HG03108 (cell line): ENCODE results near the gene ATXN7L1.
"Not testable (repeated sequence)": the region's sequence is repeated elsewhere in the genome, so short reads cannot be mapped to it uniquely, and the experiment has no call there.

Experiments used
- ATAC-seq: cut with Tn5 transposase; IDR thresholded peaks from one replicate; pipeline ENCODE4 v1.9.1; 2021; ENCODE audit warnings: moderate library complexity; ENCODE audit not compliant: unreplicated experiment

The ATXN7L1 gene

GRCh38 chr7:105860793-105861192, 15.6 kb downstream of the ATXN7L1 start:
- ATAC-seq = no peak

DNA sequence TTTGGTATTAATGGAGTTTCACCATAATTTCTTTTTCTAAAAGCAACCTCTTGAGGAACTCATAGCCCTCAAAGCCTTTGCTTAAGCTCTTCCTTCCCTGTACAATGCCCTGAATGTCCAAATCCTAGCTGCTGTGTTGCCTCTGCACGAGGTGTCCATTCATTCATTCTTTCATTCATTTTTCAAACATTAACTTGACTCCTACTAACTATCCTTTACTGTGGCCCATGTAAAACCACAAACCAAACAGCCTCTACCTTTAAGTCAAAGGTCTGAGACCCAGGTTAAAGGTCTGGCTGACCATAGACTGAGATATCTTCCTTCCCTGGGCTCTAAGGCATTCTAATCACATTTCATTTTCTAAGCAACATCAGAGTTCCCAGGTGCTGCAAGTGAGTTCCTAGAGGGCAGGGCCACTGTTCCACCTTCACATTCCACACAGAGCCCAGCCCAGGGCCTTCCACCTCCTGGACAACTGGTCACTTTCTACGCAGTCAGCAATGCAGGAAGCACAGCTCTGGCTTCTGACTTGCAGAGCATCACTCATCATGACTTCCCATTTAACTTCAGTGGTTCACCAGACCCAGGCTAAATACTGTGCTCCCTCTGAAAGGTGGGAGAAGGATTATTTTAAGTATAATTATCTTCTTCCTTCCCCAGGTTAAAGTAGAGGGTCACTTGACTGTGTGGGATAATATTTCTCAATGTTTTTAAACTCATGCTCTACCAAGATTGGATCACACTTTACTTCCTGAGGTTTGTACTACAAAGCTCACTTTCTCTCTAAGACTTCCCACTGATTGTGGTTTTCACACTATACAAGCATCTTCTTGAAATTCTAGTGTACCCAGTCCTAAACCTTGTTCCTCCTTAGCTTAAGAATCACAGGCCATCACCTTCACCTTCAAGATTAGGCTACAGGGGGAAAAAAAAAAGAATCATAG, 19.1 kb downstream of the ATXN7L1 start:
- no peak for ATAC-seq

- ATAC-seq = no peak
These were observed 21.9 kb downstream of the ATXN7L1 start for GRCh38 chr7:105854498-105854897.

DNA sequence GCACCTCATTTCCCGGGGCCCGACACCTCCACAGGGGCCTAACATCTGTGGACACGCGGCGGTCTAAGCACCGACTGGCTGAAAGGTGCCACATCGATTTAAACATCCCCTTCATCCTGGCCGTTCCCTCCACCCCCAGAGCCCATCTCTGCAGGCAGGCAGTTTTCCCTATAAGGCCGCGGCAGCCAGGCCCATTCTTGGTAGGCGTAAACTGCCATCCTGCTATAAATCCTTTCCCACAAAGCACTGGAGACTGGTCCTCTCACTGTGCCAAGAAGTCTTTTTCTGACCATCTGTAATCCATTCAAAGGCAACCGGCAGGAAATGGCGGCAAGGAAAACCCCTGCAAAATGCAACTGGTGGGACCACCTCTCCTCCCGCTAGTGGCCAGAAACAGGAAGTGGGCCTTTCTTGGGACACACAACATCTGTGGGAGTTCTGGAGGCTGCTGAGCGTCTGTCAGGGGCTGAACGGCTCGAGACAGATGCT, 22.4 kb downstream of the ATXN7L1 start:
- ATAC-seq = no peak

DNA sequence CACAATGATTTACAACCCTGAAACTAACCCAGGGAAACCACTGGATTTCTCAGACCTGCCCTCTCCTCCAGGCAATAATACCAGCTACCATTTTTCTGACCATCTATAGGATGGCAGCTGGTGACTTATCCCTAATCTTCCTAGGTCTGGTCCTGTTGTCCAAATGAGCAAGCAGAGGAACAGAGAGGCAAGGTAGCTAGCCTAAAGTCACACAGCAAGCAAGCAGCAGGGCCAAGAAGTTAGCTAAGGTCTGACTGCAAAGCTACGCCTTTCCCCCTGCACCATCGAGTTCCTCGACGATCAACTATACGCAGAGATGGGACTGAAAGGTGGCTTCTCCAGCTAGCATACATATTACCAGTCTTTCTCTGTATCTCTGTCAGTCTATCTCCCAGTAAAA, 25.3 kb downstream of the ATXN7L1 start:
- ATAC-seq = no peak

DNA sequence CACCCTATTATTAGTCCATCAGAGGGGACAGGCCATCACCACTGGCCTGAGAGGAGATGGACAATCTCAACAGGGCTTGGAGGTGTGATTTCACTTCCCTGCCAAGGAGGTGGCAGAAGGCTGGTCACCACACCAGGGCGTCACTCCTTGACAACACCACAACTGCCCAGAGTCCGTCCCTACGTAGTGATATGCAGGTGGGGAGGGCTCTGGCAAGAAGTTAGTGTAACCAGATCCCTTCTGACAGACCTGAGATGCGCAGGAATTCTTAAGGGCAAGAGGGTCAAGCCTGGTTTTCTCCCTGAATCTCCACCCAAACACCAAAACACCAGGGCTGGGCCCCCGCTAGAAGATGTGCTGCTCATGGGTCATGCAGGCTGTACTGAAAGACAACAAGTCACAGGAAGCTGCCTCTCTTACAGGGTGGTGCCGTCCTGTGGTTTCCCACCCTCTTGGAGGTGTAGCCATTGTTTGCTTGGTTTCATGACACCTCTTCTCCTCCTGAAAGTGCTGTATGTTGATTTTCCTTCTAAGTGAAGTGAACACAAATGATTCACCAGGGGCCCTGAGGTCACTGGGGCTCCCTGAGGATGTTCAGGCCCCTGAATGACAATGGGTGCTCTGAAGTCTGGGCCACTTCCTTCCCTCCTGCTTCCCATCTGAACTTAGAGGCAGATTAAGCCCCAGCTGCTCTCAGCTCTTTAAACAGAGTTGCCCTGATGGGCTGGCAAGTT, 27.1 kb downstream of the ATXN7L1 start:
- no peak for ATAC-seq

DNA sequence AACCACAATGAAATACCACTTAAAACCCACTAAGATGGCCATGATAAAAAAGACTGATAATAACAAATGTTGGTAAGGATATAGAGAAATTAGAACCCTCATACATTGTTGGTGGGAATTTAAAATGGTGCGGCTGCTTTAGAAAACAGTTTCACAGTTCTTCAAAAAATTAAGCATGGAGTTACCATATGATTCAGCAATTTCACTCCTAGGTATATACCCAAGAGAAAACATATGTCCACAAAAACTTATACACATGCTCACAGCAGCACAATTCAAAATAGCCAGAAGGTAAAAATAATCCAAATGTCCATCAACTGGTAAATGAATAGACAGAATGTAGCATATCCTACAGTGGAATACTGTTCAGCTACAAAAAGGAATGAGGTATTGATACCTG, 30.0 kb downstream of the ATXN7L1 start:
- no peak for ATAC-seq

- ATAC-seq = not testable (repeated sequence)
These were observed 31.7 kb downstream of the ATXN7L1 start for GRCh38 chr7:105844681-105845080.

GRCh38 chr7:105841866-105842265, 34.5 kb downstream of the ATXN7L1 start:
- ATAC-seq = no peak

DNA sequence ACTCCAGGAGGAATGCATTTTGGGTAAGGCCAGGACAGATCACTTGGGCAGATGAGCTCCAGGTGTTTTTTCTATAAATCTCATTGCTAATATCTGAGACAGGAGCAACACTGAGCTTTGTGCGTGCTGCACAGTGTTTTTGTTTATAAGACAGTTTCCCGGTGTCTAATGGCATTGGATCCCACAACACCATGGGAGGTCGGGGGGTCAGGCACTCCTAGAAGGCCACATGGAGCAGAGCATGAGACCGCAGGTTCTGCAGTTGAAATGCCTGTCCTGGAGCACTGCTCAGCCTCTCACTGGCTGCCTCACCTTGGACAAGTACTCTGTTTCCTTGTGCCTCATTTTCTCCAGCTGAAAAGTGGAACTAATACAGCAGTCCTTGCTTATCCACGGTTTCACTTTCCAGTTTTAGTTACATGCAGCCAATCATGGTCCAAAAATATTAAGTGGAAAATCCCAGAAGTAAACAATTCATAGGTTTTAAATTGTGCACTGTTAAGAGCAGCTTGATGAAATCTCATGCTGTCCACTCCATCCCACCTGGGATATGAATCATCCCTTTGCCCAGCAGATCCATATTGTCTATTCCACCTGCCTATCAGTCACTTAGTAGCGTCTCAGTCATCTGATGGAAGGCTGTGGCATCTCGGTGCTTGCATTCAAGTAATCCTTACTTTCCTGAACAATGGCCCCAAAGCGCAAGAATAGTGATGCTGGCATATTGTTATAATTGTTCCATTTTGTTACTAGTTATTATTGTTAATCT, 35.2 kb downstream of the ATXN7L1 start:
- ATAC-seq = no peak

GRCh38 chr7:105839266-105839665, 37.1 kb downstream of the ATXN7L1 start:
- no peak for ATAC-seq

GRCh38 chr7:105838627-105839231, 37.7 kb downstream of the ATXN7L1 start:
- ATAC-seq = no peak

- ATAC-seq = no peak
These were observed 38.4 kb downstream of the ATXN7L1 start for GRCh38 chr7:105837765-105838626.

DNA sequence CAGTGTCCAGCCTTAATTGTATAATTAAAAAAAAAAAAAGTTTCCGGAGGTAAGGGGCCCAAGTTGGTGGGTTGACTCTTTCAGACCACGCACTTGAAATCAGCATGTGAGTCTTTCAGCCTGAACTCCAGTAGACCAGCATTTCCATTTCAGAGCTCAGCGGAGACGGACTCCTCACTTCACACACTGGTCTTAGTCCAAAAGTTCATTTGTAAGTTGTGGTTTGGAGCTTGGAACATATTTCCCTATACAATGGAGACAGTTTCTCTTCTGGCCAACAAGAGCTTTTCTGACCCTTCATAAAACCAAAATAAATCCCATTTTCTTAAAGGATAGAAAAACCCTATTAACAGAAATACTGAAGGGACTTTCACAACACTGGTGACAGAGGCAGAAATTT, 41.0 kb downstream of the ATXN7L1 start:
- ATAC-seq = no peak

- no peak for ATAC-seq
These were observed 44.4 kb downstream of the ATXN7L1 start for GRCh38 chr7:105831824-105832535.

- no peak for ATAC-seq
These were observed 45.1 kb downstream of the ATXN7L1 start for GRCh38 chr7:105831302-105831620.

DNA sequence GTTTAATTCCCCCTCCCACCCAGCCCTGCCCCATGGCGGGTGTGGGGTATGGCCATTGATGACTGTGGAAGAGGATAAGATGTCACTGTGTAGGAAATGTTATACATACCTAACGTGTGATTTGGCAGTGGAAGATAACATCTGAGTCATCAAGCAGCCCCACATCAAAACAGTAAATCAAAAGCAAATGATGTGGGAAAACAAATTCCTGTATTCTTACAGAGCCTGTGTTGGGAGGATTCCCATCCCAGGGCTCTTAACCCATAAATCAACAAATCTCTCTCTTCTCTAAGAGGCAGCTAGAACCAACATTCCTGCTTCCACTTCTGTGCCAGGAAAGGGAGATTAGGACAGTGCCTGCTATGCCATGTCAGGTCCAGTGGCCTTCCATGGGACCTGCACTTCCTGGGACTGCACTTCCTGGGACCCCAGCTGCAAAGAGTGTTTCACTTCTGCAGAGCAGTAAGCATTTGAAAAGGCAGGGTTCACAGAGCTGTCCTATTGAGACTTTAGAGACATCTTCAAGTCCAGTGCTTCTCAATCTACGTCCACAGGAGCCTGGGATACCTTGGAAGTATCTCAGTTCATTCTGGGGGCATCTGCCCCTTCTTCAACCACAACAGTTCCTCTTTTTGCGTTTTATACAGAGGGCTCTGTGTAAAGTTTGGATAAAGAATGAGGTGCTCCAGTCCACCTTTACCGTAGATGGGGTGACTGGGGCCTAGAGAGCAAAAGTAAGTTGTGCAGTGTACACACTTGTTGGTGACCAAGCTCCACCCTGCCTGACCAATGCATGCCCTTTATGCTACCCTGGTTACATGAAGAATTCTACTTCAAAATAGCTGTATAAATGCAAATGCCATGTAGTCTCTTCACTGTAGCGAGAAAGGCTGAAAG, 45.7 kb downstream of the ATXN7L1 start:
- ATAC-seq = no peak

DNA sequence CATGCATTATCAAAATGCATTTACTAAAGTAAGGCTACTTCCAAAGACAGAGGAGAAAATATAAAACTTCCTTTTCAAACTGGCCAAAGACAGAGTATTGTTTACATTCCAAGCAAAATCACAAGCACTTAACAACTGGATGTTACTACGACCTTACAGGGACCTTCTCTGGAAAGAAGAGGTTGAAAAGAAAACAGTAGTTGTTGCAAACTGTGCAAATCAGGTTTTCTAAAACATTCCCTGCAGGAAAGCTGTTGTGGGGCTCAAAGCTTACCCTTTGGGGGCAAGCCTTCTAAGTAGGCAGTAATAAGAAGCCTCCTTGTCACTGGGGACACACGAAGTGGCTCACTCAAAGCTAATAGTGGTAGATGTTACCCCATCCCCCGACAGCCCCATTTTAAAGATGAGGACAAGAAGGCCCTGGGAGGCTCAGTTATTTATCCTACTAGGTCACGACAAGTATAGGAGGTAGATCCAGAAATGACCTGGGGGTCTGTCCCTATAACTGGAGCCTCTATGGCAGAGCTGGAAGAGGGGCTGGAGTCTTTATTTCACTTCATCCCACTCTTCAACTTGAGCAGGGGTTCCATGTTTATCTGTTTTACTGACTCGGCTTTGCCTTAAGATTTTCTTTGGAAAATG, 46.6 kb downstream of the ATXN7L1 start:
- ATAC-seq = no peak
